Endothelial cell of umbilical vein (primary cell): Measurements from ENCODE around the gene LITAF. TPM values are rescaled to one million over a fixed set of nuclear protein-coding genes. Genes with fewer than 3 reads are reported as not detected.
"Not testable (repeated sequence)": the region's sequence is repeated elsewhere in the genome, so short reads cannot be mapped to it uniquely, and the experiment has no call there.

ENCODE experiments used
- BruUV-seq: library from RNA; stranded (reverse); fragments of 400-500 nt; replicated peaks from 2 replicates; lab custom pipeline; 2021; lab: Mats Ljungman, UMichigan
- CTCF ChIA-PET: fragments of 300-600, 350-600 bp; sonication (Branson Sonifier 250); formaldehyde crosslinking; loops from one replicate; lab custom pipeline; 2021; ENCODE audit warnings: antibody characterized with exemption, inconsistent platforms; lab: Charles Lee
- POLR2A ChIA-PET: fragments of 300-600, 350-600 bp; sonication (Branson Sonifier 250); formaldehyde crosslinking; loops from one replicate; lab custom pipeline; 2021; ENCODE audit warnings: antibody characterized with exemption, inconsistent platforms; lab: Charles Lee
- DNase-seq: peaks from one replicate; pipeline ENCODE4 v3.0.0-alpha.2; 2011; ENCODE audit warnings: low read depth, low spot score
- FAIRE-seq: peaks from 2 replicates; lab custom pipeline; 2011; peaks lifted over from hg19 to GRCh38; lab: Jason Lieb, UNC
- H2AFZ ChIP-seq: 2 replicates; pipeline ENCODE4 v1.6.0; 2012; ENCODE audit warnings: low read depth, low read length, control low read depth, inconsistent platforms
- H3K27ac ChIP-seq: 2 replicates; pipeline ENCODE4 v1.5.1; 2011; ENCODE audit warnings: low read depth, mild to moderate bottlenecking, control low read depth, low read length, moderate library complexity; ENCODE audit not compliant: insufficient read depth
- H3K27me3 ChIP-seq, 2 experiments: 2 replicates each; pipeline versions ENCODE4 v1.6.0 to v1.6.1; 2011; ENCODE audit warnings: low read length in 2 of 2, mixed read lengths in 1 of 2; ENCODE audit not compliant: control insufficient read depth in 2 of 2, insufficient read depth in 2 of 2
- H3K36me3 ChIP-seq, 2 experiments: 2 replicates in 1 of 2; 3 replicates in 1 of 2; pipeline ENCODE4 v1.5.1; 2011; ENCODE audit warnings: low read length in 2 of 2, mild to moderate bottlenecking in 1 of 2, moderate library complexity in 1 of 2; ENCODE audit not compliant: control insufficient read depth in 2 of 2, insufficient read depth in 2 of 2; ENCODE audit errors: extremely low read depth in 1 of 2
- H3K4me1 ChIP-seq: 3 replicates; pipeline ENCODE4 v1.5.1; 2011; ENCODE audit warnings: mild to moderate bottlenecking, low read length; ENCODE audit not compliant: control insufficient read depth, insufficient read depth; ENCODE audit errors: extremely low read depth
- H3K4me2 ChIP-seq: 2 replicates; pipeline ENCODE4 v1.6.1; 2011; ENCODE audit warnings: low read length, control low read depth, mixed read lengths; ENCODE audit not compliant: insufficient read depth
- H3K4me3 ChIP-seq, 3 experiments: fragments of 200-600 bp in 1 of 3; sonication (generic), shearing (Covaris generic) in 1 of 3; replicated peaks in 1 of 3; 2 replicates each; pipeline ENCODE4 v1.5.1; 2011 to 2016; ENCODE audit warnings: control low read depth in 3 of 3, low read length in 3 of 3, mild to moderate bottlenecking in 2 of 3, inconsistent platforms in 1 of 3, low read depth in 1 of 3, moderate library complexity in 1 of 3; ENCODE audit not compliant: insufficient read depth in 1 of 3
- H3K79me2 ChIP-seq: 2 replicates; pipeline ENCODE4 v1.6.0; 2012; ENCODE audit warnings: low read length, inconsistent platforms; ENCODE audit not compliant: control insufficient read depth, insufficient read depth
- H3K9ac ChIP-seq: replicated peaks from 2 replicates; pipeline ENCODE3; 2011; ENCODE audit warnings: low read length, control low read depth; ENCODE audit not compliant: insufficient read depth; ENCODE audit errors: extremely low read depth
- H3K9me1 ChIP-seq: replicated peaks from 3 replicates; pipeline ENCODE4 v1.6.0; 2011; ENCODE audit warnings: mild to moderate bottlenecking, low read length; ENCODE audit not compliant: control insufficient read depth, insufficient read depth; ENCODE audit errors: extremely low read depth
- H3K9me3 ChIP-seq: replicated peaks from 2 replicates; pipeline ENCODE4 v1.5.1; 2012; ENCODE audit warnings: low read length, inconsistent platforms; ENCODE audit not compliant: control insufficient read depth, insufficient read depth
- H4K20me1 ChIP-seq: replicated peaks from 2 replicates; pipeline ENCODE3; 2011; ENCODE audit warnings: mild to moderate bottlenecking, low read length; ENCODE audit not compliant: control insufficient read depth, insufficient read depth; ENCODE audit errors: extremely low read depth
- CTCF ChIP-seq, 2 donors: IDR thresholded peaks; 1 replicate in 1 of 2; 2 replicates in 1 of 2; pipeline ENCODE4 v1.5.1; 2011; ENCODE audit warnings: low read length in 2 of 2, mild to moderate bottlenecking in 2 of 2, moderate library complexity in 2 of 2, control low read depth in 1 of 2, inconsistent platforms in 1 of 2, low read depth in 1 of 2; ENCODE audit not compliant: insufficient read depth in 1 of 2; ENCODE audit errors: extremely low read depth in 1 of 2
- EZH2 ChIP-seq: IDR thresholded peaks from 2 replicates; pipeline ENCODE4 v1.6.1; 2012; ENCODE audit warnings: borderline replicate concordance, low read depth, mild to moderate bottlenecking, moderate library complexity, low read length, inconsistent platforms; ENCODE audit not compliant: severe bottlenecking
- GATA2 ChIP-seq: IDR thresholded peaks from 2 replicates; pipeline ENCODE4 v1.7.0; 2011; ENCODE audit warnings: low read depth, mild to moderate bottlenecking, moderate library complexity, mixed read lengths, low read length; ENCODE audit not compliant: insufficient read length, insufficient read depth
- JUN ChIP-seq: IDR thresholded peaks from 2 replicates; pipeline ENCODE4 v1.6.1; 2011; ENCODE audit warnings: borderline replicate concordance, low read depth; ENCODE audit not compliant: insufficient read length, insufficient read depth
- MAX ChIP-seq: IDR thresholded peaks from 2 replicates; pipeline ENCODE4 v1.6.1; 2011; ENCODE audit not compliant: insufficient read depth, insufficient read length
- MYC ChIP-seq: IDR thresholded peaks from one replicate; pipeline ENCODE4 v1.6.1; 2011; ENCODE audit warnings: mild to moderate bottlenecking, low read depth, low read length
- POLR2A ChIP-seq: IDR thresholded peaks from 2 replicates; pipeline ENCODE4 v1.6.1; 2012; ENCODE audit warnings: low read depth, mild to moderate bottlenecking, control low read depth, low read length
- POLR2AphosphoS5 ChIP-seq: IDR thresholded peaks from 2 replicates; pipeline ENCODE4 v1.6.1; 2012; ENCODE audit warnings: low read depth, mild to moderate bottlenecking, control low read depth, low read length, moderate library complexity; ENCODE audit not compliant: insufficient read depth
- dilution Hi-C: fragments of 300-500 bp; cut with MboI; formaldehyde crosslinking; loops from one replicate; pipeline ENCODE4 v1.15.0; 2019; ENCODE audit warnings: low sequenced_read_pairs; ENCODE audit not compliant: extremely low pct_ligation_motif_present
- intact Hi-C: fragments of 100-400 bp; cut with micrococcal nuclease; formaldehyde crosslinking; loops from one replicate; pipeline ENCODE4 v1.10.0; 2022
- polyA plus RNA-seq, 4 experiments: library from polyadenylated mRNA; depleted of rRNA in 3 of 4; stranded (reverse) in 3 of 4; unstranded in 1 of 4; fragments of >200 nt; gene quantifications; 2 replicates each; pipeline versions ENCODE4 v1.2.1 to v1.2.3, GENCODE V29; 2011 to 2012; ENCODE audit warnings: missing spikeins in 1 of 4
- total RNA-seq: library from RNA; stranded (reverse); gene quantifications from 2 replicates; pipeline ENCODE4 v1.2.3, GENCODE V29; 2021

The LITAF gene
- total and polyA plus RNA-seq, 2 donors (not counting 3 experiments of a cell fraction or from before 2014, with no cell fraction given) = 15.2 to 27.2 TPM

GRCh38 chr16:11560701-11561453 lies 25.8 kb downstream of the LITAF start:
- DNase-seq = peak; percentile 54
- Histone ChIP-seq H3K79me2 (no peaks in the 10 kb centered on the region), H3K9me1 (no peaks in the 10 kb centered on the region), H3K4me3 (peak overlapping the region in 1 of 3 experiments; percentile 12), H3K9me3 (no peaks in the 10 kb centered on the region), H3K27ac (peak overlapping the region; percentile 63), H4K20me1 (no peaks in the 10 kb centered on the region), H3K36me3 (peaks cover 0 to under 1% of the 10 kb centered on the region in 2 experiments), H3K9ac (peak overlapping the region; percentile 48), H3K27me3 (no peaks in the 10 kb centered on the region), H3K4me2 (peak overlapping the region; percentile 32), H2AFZ (peak overlapping the region; percentile 93), H3K4me1 (peaks cover 11% of the 10 kb centered on the region)
- intact Hi-C loops = no loop called here
- ChIA-PET POLR2A (no interaction called here), CTCF (no interaction called here)
- dilution Hi-C loops = no loop called here
- TSS peak; percentile 72 for BruUV-seq
- TF ChIP-seq EZH2 = no peak
- no peak for TF ChIP-seq JUN
- no peak for TF ChIP-seq GATA2
- no peak for TF ChIP-seq MYC
- TF ChIP-seq POLR2AphosphoS5 = no peak
- TF ChIP-seq POLR2A = no peak
- TF ChIP-seq MAX = no peak
- TF ChIP-seq CTCF (IDR thresholded peaks at IDR 0.05; ENCODE audit: extremely low read depth in 1 of 2, insufficient read depth in 1 of 2, low read depth in 1 of 2, low read length in 2 of 2) = no peak
- peak; percentile 61 for FAIRE-seq

- H3K9me1 ChIP-seq, H2AFZ ChIP-seq, H3K27ac ChIP-seq, H3K9ac ChIP-seq, H3K79me2 ChIP-seq, H3K36me3 ChIP-seq, H3K4me2 ChIP-seq, CTCF ChIA-PET, intact Hi-C loops, dilution Hi-C loops, H4K20me1 ChIP-seq, FAIRE-seq, POLR2A ChIA-PET, DNase-seq, BruUV-seq, H3K4me3 ChIP-seq, H3K9me3 ChIP-seq, H3K27me3 ChIP-seq: not testable (repeated sequence)
- H3K4me1 ChIP-seq = peaks cover 11% of the 10 kb centered on the region
Measured at GRCh38 chr16:11558308-11558823, 28.4 kb downstream of the LITAF start.
